Right ventricle myocardium superior (tissue), 1 donor: Measurements from ENCODE around the gene KRT37. TPM values are rescaled to one million over a fixed set of nuclear protein-coding genes. Genes with fewer than 3 reads are reported as not detected.
"Not testable (repeated sequence)": the region's sequence is repeated elsewhere in the genome, so short reads cannot be mapped to it uniquely, and the experiment has no call there.

Source experiments
- ATAC-seq: fragments of 200-7000 bp; cut with Tn5 transposase; one replicate; pipeline ENCODE4 v1.9.1; 2020; ENCODE audit warnings: mild to moderate bottlenecking; ENCODE audit not compliant: poor library complexity
- DNase-seq: peaks from one replicate; pipeline ENCODE4 v3.0.0-alpha.2; 2020
- intact Hi-C: fragments of 100-400 bp; cut with DNase I; formaldehyde crosslinking; loops from one replicate; pipeline ENCODE4 v1.11.2; 2022
- total RNA-seq: library from RNA; stranded (reverse); fragmentation: NEBNext Ultra II Directional; extraction: Animal tissue kit (Norgen Biotek cat#: 25700); gene quantifications from one replicate; pipeline ENCODE4 v1.2.1, GENCODE V29; 2021
- donor health status: DM: no; HTN: yes; CAD: no; lungs with severe emphysema.

KRT37 gene
- total RNA-seq, 1 donor from 2014 or later, result not detected

- intact Hi-C loops, result no loop called here
- no peak for DNase-seq
- no peak for ATAC-seq
These were observed 10.4 kb downstream of the KRT37 start for GRCh38 chr17:41413982-41414381.

DNA sequence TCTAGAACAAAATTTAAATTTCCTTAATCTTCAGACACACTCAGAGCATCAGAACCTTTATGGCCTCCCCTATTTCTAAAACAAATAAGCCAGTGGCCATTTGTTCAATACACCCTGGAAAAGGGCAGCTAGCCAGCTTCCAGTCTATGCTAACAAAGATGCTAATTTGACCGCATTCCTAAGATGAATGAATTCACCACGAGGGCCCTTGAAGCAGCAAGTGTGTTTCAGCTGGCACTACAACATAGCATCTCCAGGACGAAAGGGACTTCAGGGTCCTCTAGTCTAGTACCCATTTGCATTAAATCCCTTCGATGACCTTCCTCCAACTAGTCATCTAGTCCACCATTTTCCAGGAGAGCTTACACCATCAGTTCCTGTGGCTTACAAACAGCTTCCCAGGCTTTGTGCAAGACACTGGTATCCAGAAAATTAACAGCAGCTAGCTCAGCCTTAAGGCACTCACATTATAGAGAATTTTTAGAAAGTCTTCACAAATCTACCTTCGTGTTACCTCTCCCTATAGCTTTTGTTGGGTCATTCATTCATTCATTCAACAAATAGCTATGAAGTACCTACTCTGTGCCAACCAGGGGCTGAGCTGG, 10.9 kb downstream of the KRT37 start:
- ATAC-seq (no peak), DNase-seq (no peak)
- intact Hi-C loops, result no loop called here

DNA sequence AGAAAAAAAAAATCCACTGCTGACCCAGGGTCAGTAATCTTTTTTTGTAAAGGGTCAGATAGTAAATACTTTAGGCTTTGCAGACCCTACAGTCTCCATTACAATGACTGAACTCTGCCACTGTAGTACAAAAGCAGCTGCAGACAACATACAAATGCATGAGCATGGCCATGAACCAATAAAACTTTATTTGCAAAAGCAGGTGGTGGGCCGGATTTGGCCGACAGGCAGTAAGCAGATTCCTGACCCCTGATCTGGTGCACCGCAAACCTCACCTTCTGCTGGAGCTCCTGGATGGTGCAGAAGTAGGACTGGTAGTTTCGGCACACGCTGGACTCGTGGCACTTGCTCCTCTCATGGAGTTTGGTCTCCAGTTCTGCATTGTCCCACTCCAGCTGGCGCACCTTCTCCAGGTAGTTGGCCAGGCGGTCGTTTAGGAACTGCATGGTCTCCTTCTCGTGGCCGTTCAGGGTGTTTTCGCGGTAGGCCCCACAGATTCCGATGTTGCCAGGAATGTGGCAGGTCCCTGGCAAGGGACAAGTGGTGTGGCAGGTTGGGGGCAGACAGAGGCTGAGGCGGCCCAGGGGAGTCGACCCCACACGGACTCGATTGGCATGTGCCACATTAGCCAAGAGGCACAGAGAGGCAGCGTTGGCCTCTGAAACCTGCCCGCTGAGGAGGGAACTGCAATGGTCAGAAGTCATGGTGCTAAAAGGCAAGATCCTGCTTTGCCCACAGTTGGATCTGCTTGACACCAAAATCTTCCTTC, 13.1 kb downstream of the KRT37 start:
- DNase-seq, result no peak
- no peak for ATAC-seq
- intact Hi-C loops, result no loop called here

DNA sequence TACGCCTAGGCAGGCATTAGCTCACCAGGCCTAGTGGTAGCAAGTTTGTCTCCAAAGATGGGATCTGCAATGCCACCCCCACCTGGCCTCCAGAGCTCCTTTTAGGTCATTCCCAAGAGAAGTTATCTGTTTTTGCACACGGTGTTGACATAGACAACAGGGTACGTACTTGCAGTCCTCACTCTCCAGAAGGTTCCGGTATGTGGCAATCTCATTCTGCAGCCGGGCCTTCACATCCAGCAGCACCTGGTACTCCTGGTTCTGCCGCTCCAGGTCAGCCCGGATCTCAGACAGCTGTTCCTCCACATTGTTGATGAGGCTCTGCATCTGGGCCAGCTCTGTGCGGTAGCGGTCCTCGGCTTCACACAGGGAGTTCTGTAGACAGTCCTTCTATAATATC, 17.2 kb downstream of the KRT37 start:
- DNase-seq, result no peak
- no peak for ATAC-seq
- intact Hi-C loops, result no loop called here

- no peak for ATAC-seq
- intact Hi-C loops, result no loop called here
- no peak for DNase-seq
These were observed 18.2 kb downstream of the KRT37 start for GRCh38 chr17:41406205-41406604.

DNA sequence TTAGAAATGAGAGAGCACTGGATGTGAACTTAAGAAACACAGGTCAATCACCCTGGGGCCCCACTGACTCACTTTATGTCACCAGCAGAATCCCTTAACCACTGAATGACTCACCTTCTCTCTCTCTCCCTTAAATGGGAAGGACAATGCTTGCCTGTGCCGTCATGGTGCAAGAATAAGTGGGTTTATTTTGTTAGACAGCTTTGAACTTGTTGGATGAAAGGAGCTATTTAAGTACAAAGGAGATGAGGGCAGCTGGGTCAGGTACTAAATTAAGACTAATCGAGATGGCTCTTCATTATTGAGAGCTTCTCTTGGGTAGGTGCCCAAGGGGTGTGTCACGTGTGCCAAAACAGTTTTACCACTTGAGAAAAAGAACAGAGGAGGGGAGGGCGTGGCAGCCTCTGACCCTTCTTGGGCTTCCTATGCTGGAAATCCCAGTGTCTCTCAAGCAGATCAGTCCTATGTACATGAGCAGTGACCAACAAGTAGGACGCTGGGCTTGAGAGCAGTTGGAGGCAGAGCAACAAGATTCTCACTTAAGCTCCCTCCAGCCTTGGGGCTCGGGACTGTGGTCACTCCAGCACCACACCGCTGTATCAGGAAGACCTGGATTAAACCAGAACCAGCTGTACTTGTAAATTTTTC, 20.2 kb downstream of the KRT37 start:
- ATAC-seq (no peak), DNase-seq (no peak)
- intact Hi-C loops, result no loop called here

- intact Hi-C loops, result no loop called here
- DNase-seq, result no peak
- no peak for ATAC-seq
These were observed 20.9 kb downstream of the KRT37 start for GRCh38 chr17:41403404-41404023.

GRCh38 chr17:41402161-41402560, 22.2 kb downstream of the KRT37 start:
- DNase-seq (no peak), ATAC-seq (no peak)
- intact Hi-C loops, result no loop called here

GRCh38 chr17:41396996-41397660, 27.3 kb downstream of the KRT37 start, which contains the start of gene KRT31:
Gene KRT31, minus strand, starts transcription at chr17:41397608. Its CDS starts 69 bp downstream, at chr17:41397539.
- ATAC-seq (no peak), DNase-seq (no peak)
- intact Hi-C loops, result no loop called here

DNA sequence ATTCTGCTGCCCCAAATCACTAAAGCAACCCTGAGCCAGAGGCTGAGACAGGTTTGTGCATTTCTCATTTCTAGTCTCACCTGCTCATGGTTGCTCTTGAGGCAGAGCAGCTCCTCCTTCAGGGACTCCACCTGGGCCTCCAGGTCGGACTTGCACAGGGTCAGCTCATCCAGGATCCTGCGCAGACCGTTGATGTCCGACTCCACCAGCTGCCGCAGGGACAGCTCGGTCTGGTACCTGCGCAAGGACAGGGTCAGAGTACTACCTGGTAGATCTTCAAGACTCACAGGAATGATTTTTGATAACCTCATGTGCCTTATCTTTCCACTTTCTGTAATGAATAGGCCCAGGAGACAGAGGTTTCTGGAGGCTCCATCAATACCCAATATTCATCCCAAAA, 28.0 kb downstream of the KRT37 start:
- no peak for ATAC-seq
- DNase-seq, result no peak
- intact Hi-C loops, result no loop called here

GRCh38 chr17:41395611-41396010, 28.8 kb downstream of the KRT37 start:
- intact Hi-C loops, result no loop called here
- no peak for DNase-seq
- ATAC-seq, result no peak

DNA sequence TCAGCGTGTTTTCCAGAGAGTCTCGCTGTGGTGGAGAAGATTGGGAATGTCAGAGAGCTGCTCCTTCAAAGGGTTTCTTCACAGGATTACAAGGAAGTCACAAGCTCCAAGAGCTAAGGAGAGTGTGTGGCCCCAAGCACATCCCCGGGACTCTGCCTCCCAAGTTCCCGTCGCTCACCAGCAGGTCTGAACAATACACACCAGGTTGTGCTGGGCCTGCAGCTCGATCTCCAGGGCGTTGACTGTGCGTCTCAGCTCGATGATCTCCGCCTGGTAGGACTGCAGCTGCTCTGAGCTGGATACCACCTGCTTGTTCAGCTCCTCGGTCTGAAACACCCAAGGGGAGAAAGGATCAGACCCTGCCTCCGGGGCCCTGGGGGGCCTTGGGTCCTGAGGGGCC, 29.3 kb downstream of the KRT37 start:
- DNase-seq, intact Hi-C loops, ATAC-seq: not testable (repeated sequence)

DNA sequence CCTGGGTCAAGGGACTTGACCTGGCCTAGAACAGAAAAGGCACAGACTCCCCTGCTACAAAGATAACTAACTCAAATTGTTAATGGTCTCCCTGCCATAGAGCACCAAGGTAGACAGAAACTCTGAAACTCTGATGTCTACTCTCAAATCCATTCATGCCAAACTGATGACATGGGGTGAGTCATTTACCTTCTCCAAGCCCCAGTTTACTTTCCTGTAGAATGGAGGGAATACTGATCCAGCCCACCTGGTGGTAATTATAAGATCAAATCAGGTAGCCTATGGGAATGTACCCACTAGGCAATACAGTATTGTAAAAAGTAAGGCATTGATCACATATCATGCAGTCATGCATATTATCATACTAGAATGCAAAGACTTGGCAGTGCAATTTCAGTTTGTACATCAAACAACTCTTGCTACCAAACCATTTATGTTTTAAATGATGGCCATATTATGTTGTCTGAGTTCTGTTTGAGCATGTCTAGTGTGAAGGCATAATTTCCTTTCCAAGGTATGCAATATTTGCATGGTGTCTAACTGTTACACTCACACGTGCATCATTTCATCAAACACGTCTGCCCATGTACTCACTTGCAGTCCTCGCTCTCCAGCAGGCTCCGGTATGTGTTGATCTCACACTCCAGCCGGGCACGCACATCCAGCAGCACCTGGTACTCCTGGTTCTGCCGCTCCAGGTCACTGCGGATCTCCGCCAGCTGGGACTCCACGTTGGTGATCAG, 30.0 kb downstream of the KRT37 start:
- intact Hi-C loops, result no loop called here
- no peak for DNase-seq
- no peak for ATAC-seq

- no peak for DNase-seq
- no peak for ATAC-seq
- intact Hi-C loops, result no loop called here
These were observed 30.6 kb downstream of the KRT37 start for GRCh38 chr17:41393826-41394225.

DNA sequence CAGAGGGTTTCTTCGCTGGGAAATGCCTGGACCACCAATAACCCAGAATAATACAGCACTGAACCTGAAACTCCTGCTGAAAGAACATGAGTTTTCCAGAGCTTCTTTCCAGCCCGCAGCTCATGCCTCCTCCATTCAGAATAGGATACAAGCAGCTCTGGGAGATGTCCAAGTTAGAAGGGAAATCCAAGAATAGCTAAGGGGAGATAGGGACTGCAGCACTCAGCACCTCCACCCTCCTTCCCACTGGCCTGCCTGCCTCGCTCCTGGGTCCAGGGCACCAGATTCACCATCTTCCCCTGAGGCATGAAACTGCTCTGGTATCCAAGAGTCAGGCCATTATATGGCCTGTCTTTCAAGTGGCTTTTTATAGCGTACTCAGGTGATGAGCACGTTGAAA, 31.1 kb downstream of the KRT37 start:
- ATAC-seq, result peak; percentile 87

GRCh38 chr17:41392278-41392677, 32.1 kb downstream of the KRT37 start:
- ATAC-seq (no peak), DNase-seq (no peak)
- intact Hi-C loops, result no loop called here

More for the DNA sequence above, 31.1 kb downstream of the KRT37 start:
- intact Hi-C loops, result no loop called here
- DNase-seq, result no peak

DNA sequence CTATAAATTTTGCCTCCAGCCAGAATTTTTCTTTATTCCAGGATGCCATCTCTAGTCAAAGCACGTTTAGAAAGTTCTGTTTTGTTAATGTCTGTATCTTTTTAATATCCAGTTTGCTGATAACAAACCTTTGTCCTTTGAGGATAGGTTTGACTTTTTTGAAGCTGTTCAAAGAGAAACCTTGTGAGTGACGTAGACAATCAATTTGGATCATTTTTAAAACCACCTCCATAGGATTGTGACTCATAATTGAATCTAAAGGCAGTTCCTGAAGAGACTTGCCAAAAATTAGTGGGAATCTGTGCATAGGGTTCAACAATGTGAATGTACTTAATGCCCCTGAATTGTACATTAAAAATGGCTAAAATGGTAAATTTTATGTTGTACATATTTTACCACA, 32.9 kb downstream of the KRT37 start:
- ATAC-seq, result no peak
- intact Hi-C loops, result no loop called here
- no peak for DNase-seq

- intact Hi-C loops, result no loop called here
- DNase-seq, result no peak
- ATAC-seq, result no peak
These were observed 33.9 kb downstream of the KRT37 start for GRCh38 chr17:41390411-41390938.
